Measurements from ENCODE around the gene PIK3CB.

- TF ChIP-seq EZH2 (IDR thresholded peaks at IDR 0.05; ENCODE audit: borderline replicate concordance), result no peak
- TF ChIP-seq EZH2phosphoT487 (IDR thresholded peaks at IDR 0.05; ENCODE audit: low read depth, severe bottlenecking, unreplicated experiment), result no peak
- TF ChIP-seq, protein P1, sequence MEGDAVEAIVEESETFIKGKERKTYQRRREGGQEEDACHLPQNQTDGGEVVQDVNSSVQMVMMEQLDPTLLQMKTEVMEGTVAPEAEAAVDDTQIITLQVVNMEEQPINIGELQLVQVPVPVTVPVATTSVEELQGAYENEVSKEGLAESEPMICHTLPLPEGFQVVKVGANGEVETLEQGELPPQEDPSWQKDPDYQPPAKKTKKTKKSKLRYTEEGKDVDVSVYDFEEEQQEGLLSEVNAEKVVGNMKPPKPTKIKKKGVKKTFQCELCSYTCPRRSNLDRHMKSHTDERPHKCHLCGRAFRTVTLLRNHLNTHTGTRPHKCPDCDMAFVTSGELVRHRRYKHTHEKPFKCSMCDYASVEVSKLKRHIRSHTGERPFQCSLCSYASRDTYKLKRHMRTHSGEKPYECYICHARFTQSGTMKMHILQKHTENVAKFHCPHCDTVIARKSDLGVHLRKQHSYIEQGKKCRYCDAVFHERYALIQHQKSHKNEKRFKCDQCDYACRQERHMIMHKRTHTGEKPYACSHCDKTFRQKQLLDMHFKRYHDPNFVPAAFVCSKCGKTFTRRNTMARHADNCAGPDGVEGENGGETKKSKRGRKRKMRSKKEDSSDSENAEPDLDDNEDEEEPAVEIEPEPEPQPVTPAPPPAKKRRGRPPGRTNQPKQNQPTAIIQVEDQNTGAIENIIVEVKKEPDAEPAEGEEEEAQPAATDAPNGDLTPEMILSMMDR (IDR thresholded peaks at IDR 0.05; ENCODE audit: poor library complexity), result no peak
Observed at GRCh38 chr3:138694287-138695007, 140.3 kb downstream of the PIK3CB start.

All from hepatocyte (in vitro differentiated cells).